ENCODE results near the gene PPEF2.

DNA sequence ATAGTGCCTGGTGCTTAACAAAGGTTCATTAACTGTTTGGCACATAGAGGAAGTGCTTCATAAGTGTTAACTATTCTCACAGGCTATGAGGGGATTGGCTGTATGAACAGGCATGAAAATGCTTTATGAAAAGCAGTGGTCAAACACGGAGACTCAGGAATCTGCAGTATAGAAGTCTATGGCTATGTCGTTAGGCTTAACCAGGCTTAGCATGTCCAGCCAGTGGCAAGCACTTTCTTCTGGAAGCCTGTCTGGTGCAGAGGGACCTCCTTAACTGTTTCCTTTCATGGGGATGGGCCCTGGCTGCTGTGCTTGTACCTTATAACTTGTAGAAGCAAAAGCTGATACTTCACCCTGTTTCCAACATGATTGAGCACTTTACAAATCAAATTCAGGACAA, 78.4 kb downstream of the PPEF2 start:
- TF ChIP-seq, protein P1, sequence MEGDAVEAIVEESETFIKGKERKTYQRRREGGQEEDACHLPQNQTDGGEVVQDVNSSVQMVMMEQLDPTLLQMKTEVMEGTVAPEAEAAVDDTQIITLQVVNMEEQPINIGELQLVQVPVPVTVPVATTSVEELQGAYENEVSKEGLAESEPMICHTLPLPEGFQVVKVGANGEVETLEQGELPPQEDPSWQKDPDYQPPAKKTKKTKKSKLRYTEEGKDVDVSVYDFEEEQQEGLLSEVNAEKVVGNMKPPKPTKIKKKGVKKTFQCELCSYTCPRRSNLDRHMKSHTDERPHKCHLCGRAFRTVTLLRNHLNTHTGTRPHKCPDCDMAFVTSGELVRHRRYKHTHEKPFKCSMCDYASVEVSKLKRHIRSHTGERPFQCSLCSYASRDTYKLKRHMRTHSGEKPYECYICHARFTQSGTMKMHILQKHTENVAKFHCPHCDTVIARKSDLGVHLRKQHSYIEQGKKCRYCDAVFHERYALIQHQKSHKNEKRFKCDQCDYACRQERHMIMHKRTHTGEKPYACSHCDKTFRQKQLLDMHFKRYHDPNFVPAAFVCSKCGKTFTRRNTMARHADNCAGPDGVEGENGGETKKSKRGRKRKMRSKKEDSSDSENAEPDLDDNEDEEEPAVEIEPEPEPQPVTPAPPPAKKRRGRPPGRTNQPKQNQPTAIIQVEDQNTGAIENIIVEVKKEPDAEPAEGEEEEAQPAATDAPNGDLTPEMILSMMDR (IDR thresholded peaks at IDR 0.05; ENCODE audit: low read length): no peak
- TF ChIP-seq EZH2 (optimal IDR thresholded peaks at IDR 0.05; ENCODE audit: low read depth, low read length): no peak
